ENCODE results near the gene PIP4K2B. TPM values are rescaled to one million over a fixed set of nuclear protein-coding genes. Genes with fewer than 3 reads are reported as not detected.

PIP4K2B gene
- total RNA-seq, 1 experiment from 2014 or later, result 25.5 TPM

DNA sequence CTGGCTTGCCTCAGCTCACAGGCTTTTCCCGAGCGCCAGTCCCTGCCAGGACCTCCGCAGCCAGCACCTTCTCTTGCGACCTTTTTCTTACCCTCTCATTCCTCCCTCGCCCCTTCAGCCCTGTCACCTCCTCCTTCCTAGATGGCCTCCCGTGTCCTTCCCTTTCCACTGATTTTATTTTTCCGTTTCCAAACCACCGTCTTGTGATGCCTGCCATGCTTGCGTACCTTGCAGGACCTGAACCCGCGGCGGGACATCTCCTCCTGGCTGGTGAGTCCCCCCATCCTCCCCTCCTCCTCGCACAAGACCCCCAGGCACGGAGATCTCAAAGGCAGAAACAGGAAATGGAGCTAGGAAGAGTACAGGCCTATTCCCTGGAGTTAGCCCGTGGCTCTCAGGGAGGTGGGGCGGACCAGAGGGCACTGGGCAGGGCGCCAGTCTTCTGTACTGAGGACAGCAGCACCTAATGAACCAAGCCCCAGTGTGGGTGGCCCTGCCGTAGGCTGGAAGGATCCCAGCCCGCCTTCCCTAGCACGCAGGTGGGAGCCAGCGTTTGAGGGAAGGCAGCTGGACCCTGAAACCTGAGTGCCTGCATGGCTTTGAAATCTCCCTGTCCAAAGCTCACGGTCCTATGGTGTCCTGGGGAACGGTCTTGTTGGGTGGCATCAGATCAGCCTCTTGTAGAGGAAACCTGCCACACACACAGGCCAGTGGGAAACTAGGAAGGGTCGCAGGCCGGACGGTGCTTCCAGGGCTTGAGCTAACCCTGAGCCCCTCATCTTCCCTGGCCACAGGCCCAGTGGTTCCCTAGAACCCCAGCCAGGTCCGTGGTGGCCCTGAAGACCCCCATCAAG is 68.6 kb downstream of the PIP4K2B start:
- peaks cover 23% of the 10 kb centered on the region for H3K79me2 ChIP-seq (ENCODE audit: low read length)
- TF ChIP-seq EZH2phosphoT487 (IDR thresholded peaks at IDR 0.05; ENCODE audit: borderline replicate concordance, low read length) (no peak), EZH2 (IDR thresholded peaks at IDR 0.05; ENCODE audit: low read length, unreplicated experiment) (no peak)
- TF ChIP-seq, protein P1, sequence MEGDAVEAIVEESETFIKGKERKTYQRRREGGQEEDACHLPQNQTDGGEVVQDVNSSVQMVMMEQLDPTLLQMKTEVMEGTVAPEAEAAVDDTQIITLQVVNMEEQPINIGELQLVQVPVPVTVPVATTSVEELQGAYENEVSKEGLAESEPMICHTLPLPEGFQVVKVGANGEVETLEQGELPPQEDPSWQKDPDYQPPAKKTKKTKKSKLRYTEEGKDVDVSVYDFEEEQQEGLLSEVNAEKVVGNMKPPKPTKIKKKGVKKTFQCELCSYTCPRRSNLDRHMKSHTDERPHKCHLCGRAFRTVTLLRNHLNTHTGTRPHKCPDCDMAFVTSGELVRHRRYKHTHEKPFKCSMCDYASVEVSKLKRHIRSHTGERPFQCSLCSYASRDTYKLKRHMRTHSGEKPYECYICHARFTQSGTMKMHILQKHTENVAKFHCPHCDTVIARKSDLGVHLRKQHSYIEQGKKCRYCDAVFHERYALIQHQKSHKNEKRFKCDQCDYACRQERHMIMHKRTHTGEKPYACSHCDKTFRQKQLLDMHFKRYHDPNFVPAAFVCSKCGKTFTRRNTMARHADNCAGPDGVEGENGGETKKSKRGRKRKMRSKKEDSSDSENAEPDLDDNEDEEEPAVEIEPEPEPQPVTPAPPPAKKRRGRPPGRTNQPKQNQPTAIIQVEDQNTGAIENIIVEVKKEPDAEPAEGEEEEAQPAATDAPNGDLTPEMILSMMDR (conservative IDR thresholded peaks at IDR 0.05; ENCODE audit: low read depth, low read length), result no peak
- H3K27ac ChIP-seq (ENCODE audit: low read length), result peak overlapping the region; percentile 40
- no peaks in the 10 kb centered on the region for H3K36me3 ChIP-seq (ENCODE audit: low read depth, low read length)
- no peaks in the 10 kb centered on the region for H3K27me3 ChIP-seq (ENCODE audit: low read length)
- ChIA-PET POLR2A (ENCODE audit: unreplicated experiment) (no interaction called here), CTCF (no interaction called here)
- no TSS peak for BruUV-seq (replicated peaks)
- peak overlapping the region; percentile 87 for H2AFZ ChIP-seq (ENCODE audit: low read length)
- H3K9me3 ChIP-seq (ENCODE audit: low read length), result no peaks in the 10 kb centered on the region
- H3K9me2 ChIP-seq (replicated peaks; ENCODE audit: low read length), result no peaks in the 10 kb centered on the region
- ATAC-seq, result peak; percentile 48
- H4K20me1 ChIP-seq (ENCODE audit: low read length), result 0 out of 2 replicates have a peak, but pooled peaks cover 4% of the 10 kb centered on the region
- peaks cover 20% of the 10 kb centered on the region for H3K4me1 ChIP-seq (ENCODE audit: insufficient read depth, low read length)
- DNase-seq, result peak; percentile 46
- H3K4me2 ChIP-seq (ENCODE audit: low read length), result peak overlapping the region; percentile 97
- no peaks in the 10 kb centered on the region for H3F3A ChIP-seq (ENCODE audit: low read length, unreplicated experiment)
- peak overlapping the region; percentile 95 for H3K4me3 ChIP-seq (ENCODE audit: low read length)
- peak overlapping the region; percentile 81 for H3K9ac ChIP-seq (ENCODE audit: low read length)
- intact Hi-C loops (cut with micrococcal nuclease), result no loop called here

DNA sequence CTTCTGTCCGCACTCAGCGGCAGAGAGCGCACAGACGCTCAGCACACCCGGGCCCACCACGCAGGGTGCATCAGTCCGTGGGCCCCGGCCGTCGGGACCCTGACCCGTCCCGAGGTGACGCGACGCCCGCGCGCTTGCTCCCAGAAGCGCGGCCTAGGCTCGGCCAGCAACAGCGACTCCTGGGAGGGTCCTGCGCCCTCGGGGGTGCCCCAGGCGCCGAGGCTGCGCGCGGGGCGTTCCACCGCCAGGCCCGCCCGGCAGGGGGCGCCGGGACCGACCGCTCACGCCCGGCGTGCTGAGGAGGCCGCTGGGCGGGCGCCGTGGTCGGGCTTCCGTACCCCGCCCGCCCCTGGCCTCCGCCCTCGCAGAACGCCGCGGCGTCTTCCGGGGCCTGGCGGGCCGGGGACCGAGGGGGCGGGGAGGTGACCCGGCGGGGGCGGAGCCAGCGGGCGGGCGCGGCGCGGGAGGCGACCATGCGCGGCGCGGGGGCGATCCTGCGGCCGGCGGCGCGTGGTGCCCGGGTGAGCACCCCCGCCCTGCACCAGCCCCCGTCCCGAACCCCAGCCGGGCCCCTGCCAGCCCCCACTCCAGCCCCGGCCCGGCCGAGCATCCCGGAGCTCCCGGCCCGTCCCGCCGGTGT is 69.3 kb downstream of the PIP4K2B start, which contains the start of gene CISD3:
Gene CISD3 (plus strand): TSS at position 456 of the 640 bp plus-strand sequence. CDS start 18 bp downstream, at position 474.
- ChIA-PET CTCF (no interaction called here), POLR2A (ENCODE audit: unreplicated experiment) (no interaction called here)
- Histone ChIP-seq H3K4me3 (ENCODE audit: low read length) (peak within 1 kb of the TSS; percentile 95), H3K27me3 (ENCODE audit: low read length) (no peaks in the 10 kb centered on the region), H3K4me1 (ENCODE audit: insufficient read depth, low read length) (peaks cover 20% of the 10 kb centered on the region), H3K79me2 (ENCODE audit: low read length) (peaks cover 23% of the 10 kb centered on the region), H3K9me3 (ENCODE audit: low read length) (no peaks in the 10 kb centered on the region), H3F3A (ENCODE audit: low read length, unreplicated experiment) (no peaks in the 10 kb centered on the region), H3K9me2 (replicated peaks; ENCODE audit: low read length) (no peaks in the 10 kb centered on the region), H4K20me1 (ENCODE audit: low read length) (0 out of 2 replicates have a peak, but pooled peaks cover 4% of the 10 kb centered on the region), H3K27ac (ENCODE audit: low read length) (peak within 1 kb of the TSS; percentile 40), H3K4me2 (ENCODE audit: low read length) (peak within 1 kb of the TSS; percentile 97), H2AFZ (ENCODE audit: low read length) (peak within 1 kb of the TSS; percentile 87), H3K36me3 (ENCODE audit: low read depth, low read length) (no peaks in the 10 kb centered on the region), H3K9ac (ENCODE audit: low read length) (peak within 1 kb of the TSS; percentile 81)
- peak; percentile 86 for DNase-seq
- TF ChIP-seq EZH2phosphoT487 (IDR thresholded peaks at IDR 0.05; ENCODE audit: borderline replicate concordance, low read length), result no peak
- TF ChIP-seq EZH2 (IDR thresholded peaks at IDR 0.05; ENCODE audit: low read length, unreplicated experiment), result no peak
- TF ChIP-seq, protein P1 (conservative IDR thresholded peaks at IDR 0.05; ENCODE audit: low read depth, low read length), result peak; percentile 43; the same call in 1 of the 2 replicates
- BruUV-seq (replicated peaks), result no TSS peak
- intact Hi-C loops (cut with micrococcal nuclease), result no loop called here
- peak; percentile 87 for ATAC-seq

All from PC-3 (cell line).